ENCODE data around the gene UPF3A.

- TF ChIP-seq POLR2AphosphoS5 (IDR thresholded peaks at IDR 0.05; ENCODE audit: low read depth, low read length): no peak
- TF ChIP-seq POLR2A (IDR thresholded peaks at IDR 0.05; ENCODE audit: low read depth, low read length): no peak
- no peak for TF ChIP-seq TAF1 (IDR thresholded peaks at IDR 0.05; ENCODE audit: low read depth, low read length)
- TF ChIP-seq SPI1 (IDR thresholded peaks at IDR 0.05; ENCODE audit: low read depth, low read length): no peak
- TF ChIP-seq PAX5 (IDR thresholded peaks at IDR 0.05; ENCODE audit: insufficient read depth, low read length, severe bottlenecking): no peak
Observed at GRCh38 chr13:114236227-114236626, 45.2 kb upstream of the UPF3A start.

Measured in GM12891 (cell line).